GM18519 (cell line): ENCODE data around the gene TRIO.

ENCODE experiments used
- ATAC-seq: cut with Tn5 transposase; IDR thresholded peaks from one replicate; pipeline ENCODE4 v1.9.1; 2021; ENCODE audit warnings: mild to moderate bottlenecking, moderate library complexity; ENCODE audit not compliant: unreplicated experiment, low FRiP score

Gene TRIO

GRCh38 chr5:14181299-14181968 is 38.3 kb downstream of the TRIO start:
- no peak for ATAC-seq

DNA sequence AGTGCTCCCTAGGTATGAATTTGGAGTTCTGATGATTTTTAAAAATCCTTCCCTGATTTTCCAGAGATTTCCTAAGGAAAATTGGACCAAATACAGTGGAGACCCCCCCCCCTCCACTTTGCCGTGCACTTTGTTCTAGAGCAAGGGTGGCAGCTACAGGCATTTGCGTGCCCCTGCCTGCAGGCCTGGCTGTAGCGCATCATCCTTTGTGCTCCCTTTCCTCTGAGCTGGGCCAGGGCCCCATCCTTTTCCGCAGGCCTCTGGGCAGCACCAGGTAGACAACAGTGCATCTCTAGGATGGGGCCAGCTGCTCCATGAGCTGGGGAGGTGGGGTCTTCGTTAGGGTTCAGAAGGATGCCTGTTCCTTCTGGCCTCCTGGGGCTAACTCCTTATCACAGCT is 39.6 kb downstream of the TRIO start:
- ATAC-seq, result no peak

GRCh38 chr5:14183187-14183939 is 40.2 kb downstream of the TRIO start:
- no peak for ATAC-seq

DNA sequence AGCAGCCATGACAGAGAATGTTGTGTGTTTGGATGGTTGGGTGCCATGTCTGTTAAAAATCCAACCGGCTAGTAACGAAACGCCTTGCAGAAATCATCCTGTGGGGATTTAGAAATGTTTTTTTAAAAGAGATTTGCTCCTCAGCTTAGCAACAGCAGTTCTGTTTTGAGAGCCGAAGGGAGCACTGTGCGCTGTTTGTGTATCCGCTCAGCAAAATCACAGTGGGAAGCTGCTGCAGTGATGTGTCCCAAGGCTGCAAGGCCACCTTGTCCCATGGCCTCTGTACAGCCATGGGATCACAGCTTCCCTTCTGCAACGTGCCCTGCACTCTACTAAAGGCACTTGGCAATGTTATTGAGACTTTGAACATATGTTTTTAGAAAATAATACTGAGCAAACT is 40.9 kb downstream of the TRIO start:
- no peak for ATAC-seq

DNA sequence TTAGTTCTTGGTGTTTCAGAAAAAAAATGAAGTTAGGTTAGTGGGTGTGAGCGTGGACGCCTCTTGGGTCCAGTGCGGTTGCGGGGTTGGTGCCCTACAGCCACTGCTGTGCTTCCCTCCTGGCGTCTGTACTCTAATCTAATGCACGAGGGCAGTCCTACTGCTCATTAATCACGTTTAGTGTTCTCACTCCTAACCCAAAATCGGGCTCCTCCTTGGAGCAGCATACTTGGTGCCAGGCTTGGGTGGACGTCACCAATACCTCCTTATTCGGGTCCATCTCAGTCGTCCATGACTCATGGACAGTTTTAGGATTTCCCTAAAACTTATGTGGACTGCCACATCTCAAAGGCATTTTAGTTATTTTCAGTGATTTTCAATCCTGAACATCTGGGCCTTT is 41.6 kb downstream of the TRIO start:
- ATAC-seq, result no peak

DNA sequence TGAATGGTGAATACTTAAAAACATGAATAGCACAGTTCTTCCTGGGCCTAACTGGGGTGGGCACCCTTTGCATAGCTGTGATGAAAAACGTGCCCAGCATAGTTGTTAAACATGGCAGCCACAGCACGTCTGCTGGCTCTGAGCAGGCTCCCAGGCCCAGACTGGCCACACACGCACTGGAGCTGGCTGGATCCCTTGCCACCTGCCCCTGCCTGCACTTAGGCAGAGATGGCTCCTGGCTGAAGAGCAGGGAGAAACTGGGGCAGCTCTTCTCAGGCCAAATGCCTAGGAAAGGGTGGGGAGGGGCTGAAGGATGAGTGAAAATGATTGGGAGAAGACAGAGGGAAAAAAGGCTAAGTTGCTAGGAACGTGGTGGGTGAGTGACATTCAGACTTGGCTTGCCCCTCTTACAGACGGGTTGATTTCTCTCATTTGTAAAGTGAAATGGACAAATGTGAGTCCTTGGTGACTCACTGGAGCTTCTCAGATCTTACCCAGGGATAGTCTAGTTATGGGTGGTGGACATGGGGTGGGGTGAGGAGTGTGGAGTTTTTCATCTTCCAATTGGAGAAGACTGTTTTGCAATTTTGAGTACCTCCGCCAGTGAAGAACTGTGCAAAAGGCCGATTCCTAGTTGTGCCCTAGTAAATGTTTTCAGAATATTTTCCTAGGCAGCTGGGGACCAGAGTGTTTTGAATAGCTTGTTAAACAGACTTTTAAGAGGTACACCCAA is 42.4 kb downstream of the TRIO start:
- ATAC-seq, result no peak

DNA sequence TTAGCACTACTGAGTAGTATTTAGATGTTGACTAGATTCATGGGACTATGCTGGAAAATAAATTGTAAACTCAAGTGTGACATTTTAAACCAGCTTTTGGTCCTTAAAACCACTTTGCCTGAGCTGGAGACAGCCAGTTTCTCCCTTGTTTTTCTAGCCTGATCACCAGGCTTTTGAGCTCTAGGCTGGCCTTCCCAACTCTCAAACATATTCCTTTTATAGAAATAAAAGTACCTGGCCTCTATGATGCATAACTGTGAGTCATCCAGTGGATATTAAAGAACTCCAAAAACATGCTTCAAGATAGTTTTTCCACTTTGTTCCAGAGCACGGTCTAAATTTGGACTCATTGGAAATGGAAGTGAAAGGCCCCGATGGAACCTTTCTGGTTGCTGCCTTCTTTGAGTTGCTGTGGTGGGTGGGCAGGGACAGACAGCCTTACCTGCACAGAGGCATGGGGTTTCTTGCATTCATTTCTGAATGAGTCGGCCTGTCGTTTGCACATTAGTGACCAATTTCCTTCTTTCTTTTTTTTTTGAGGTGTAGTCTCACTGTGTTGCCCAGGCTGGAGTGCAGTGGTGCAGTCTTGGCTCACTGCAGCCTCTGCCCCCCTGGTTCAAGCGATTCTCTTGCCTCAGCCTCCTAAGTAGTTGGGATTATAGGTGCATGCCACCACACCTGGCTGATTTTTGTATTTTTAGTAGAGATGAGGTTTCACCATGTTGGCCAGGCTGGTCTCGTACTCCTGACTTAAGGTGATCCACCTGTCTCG is 43.1 kb downstream of the TRIO start:
- ATAC-seq, result no peak

- no peak for ATAC-seq
These were observed 44.0 kb downstream of the TRIO start for GRCh38 chr5:14187157-14187556.

DNA sequence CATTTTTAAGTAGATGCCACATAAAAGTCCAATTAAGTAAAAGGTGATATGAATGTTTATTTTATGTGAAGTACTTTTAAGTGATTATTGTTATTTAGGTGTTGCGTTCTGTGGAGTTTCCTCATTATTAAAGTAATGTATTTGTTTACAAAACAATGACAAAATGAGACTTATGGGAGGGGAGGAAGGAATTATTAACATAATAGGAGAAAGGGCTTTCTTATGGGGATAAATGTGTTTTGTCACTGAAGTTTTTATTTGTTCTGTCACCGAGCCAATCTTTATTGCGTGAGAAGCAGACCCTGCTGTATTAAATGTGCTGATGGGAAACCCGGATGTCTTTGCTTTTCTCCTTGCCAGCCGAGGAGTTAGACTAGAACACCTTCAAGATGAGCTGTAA is 44.5 kb downstream of the TRIO start:
- ATAC-seq, result no peak

DNA sequence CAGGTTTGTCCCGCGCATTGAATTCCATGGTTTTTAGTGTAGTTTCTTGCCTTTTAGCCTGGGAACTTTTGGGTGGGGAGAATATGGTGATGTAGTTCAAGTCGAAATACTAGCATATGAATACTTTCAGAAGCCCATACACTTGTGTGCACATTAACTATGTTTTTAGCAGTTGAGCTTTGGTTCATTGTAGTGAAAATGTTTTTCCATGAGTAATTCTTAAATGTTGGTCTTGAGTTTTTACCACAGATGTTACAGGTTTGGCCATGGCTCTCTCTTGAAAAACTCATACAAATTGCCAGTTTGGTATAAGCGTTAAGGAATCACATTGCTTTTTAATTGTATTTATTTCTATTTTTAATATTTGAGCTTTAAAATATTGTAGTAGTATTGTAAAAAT is 45.6 kb downstream of the TRIO start:
- no peak for ATAC-seq

DNA sequence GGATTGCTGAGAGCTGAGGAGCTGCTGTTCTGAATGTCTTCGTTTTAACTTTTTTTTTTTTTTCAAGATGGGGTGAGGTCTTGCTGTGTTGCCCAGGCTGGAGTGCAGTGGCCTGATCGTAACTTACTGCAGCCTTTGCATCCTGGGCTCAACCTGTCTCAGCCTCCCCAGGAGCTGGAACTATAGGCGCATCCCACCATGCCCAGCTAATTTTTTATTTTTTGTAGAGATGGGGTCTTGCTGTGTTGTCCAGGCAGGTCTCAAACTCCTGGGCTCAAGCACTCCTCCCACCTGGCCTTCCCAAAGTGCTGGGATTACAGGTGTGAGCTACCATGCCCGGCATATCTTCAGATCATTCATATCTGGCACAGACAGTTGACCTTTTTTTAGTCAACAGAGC is 46.5 kb downstream of the TRIO start:
- no peak for ATAC-seq

DNA sequence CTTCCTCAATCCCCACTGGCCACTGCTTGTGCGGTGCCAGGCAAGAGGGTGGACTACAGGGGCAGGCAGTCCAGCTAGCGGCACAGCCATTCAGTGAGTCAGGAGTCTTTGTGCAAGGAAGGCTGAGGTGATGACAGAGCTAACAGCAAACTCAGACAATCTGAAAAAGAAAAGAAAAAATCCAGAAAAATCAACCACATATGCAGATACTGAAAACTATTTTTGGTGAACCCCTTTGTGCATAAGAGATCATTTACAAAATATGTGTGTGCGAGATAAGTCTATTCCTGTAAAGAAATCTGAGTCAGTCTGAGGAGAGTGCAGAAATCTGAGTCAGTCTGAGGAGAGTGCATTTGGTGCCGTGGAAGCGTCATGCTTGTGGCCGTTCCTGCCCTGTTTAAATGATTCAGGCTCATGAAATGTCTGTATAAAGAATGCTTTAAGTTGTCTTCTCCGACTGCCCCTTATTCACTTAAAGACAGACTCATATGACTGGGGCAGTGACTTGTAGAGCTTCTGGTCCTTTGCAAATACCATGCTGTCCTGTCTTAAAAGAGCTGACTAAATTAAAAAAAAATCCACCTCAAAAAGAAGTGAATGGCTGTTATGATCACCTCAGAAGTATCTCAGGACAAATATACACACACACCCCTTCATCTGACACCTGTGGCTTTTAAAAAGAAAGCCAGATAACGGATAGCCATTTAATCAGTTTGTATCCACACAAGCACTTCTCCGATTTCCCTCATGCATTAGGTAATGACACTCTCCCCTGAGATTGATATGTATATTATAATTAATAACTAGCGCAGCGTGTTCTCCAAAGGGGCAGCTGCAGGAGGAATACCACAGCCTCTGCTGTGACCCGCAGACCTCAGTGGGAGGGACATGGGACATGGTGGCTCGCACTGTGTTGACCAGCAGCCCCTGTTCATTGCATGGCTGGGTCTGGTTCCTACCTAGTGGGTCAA is 47.3 kb downstream of the TRIO start:
- ATAC-seq, result no peak

GRCh38 chr5:14191325-14191724 is 48.2 kb downstream of the TRIO start:
- no peak for ATAC-seq

- ATAC-seq, result no peak
These were observed 50.4 kb downstream of the TRIO start for GRCh38 chr5:14193496-14193895.

- ATAC-seq, result no peak
These were observed 52.4 kb downstream of the TRIO start for GRCh38 chr5:14195588-14195987.

DNA sequence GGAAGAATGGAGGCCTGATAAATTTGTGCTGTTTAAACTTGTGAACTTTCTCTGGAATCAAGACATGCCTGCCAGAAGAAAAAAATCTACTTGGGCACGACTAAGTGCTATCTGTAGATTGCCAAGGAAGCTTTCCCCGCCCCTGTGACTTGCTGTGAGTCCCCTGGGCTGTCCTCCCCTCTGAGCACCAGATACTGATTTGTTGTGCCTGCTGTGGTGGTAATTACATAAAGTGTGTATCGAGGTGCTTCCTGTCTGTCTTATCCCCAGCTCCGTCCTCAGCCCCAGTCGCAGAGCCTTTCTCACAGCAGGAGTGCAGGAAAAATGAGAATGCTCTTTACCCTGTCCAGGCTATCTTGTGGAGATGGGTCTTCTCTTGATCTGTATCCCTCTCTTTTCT is 53.9 kb downstream of the TRIO start:
- no peak for ATAC-seq

DNA sequence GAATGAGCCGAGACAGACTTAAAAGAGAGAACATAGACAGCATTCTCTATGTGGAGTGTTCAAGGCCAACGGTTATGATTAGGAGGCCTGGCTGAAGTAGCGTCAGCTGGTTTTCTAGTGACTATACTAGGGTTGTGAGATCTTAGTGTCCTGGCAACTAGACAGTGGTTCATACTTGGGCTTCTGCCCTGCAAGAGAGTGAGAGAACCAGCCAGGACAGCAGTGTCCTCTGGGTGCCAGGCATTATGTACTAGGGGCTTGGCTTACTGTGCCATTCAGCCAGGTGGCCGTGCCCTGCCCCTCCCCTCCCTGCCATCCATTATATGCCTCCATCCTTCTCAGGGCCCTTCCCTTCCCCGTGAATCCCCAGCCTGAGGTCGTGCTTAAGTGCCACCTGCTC is 56.8 kb downstream of the TRIO start:
- no peak for ATAC-seq

DNA sequence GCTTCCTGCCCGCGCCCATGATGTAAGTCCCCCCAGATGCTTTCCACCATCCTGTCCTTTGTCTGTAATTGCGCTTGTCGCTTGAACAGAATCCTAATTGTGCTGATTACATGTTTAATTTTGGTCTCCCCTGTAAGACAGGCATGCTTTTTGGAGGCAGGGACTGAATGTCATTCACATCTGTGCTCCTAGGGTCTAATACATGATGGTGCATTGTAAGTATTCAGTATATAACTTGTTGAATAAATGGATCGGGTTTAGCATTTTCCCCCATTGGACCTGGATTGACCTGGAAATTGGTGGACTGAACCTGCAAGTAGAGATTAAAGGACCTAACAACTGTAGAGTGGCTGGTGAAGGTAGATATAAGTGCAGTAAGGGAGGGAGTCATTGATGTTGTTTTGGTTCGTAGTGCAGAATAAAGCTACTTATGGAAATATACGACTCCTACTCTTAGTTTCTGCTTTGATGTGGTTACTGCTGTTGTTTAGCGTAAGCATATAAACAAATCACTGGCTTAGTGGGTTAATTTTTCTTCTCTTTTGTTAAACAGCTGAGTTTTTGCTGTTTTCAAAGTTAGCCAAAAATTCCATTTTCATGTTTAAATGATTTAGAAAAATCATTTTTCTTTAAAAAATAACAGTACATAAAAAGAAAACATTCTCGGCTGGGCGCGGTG is 57.3 kb downstream of the TRIO start:
- ATAC-seq, result no peak

DNA sequence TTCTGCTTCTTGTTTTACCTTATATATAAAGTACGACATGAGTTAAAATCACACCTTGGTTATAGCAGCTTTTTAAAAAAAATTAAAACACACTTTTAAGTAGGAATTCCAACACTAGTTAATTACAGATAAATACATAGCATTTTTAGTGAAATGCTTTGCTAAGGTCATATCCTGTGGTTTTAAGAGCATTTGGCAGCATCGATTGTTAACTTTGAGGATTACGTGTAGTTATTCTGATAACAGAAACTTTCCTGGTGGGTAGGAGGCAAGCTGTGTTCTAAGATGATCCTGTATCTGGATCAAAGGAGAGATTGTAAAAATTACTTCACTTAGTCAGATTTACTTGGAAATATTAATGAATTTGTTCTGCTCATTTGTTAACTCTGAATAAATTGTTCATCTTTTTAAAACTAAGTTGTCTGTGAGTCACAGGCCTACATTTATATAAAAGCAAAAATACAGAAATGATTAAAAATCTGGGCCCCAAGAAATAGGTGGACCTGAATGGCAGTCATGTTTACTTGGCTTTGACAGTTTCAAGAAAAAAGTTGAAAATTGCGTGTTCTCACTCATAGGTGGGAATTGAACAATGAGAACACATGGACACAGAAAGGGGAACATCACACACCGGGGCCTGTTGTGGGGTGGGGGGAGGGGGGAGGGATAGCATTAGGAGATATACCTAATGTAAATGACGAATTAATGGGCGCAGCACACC is 58.3 kb downstream of the TRIO start:
- no peak for ATAC-seq
